ENCODE results near the gene CSF2. TPM values are rescaled to one million over a fixed set of nuclear protein-coding genes. Genes with fewer than 3 reads are reported as not detected.
"Not testable (repeated sequence)": the region's sequence is repeated elsewhere in the genome, so short reads cannot be mapped to it uniquely, and the experiment has no call there.

CSF2 gene
- total RNA-seq, 4 donors from 2014 or later = not detected

DNA sequence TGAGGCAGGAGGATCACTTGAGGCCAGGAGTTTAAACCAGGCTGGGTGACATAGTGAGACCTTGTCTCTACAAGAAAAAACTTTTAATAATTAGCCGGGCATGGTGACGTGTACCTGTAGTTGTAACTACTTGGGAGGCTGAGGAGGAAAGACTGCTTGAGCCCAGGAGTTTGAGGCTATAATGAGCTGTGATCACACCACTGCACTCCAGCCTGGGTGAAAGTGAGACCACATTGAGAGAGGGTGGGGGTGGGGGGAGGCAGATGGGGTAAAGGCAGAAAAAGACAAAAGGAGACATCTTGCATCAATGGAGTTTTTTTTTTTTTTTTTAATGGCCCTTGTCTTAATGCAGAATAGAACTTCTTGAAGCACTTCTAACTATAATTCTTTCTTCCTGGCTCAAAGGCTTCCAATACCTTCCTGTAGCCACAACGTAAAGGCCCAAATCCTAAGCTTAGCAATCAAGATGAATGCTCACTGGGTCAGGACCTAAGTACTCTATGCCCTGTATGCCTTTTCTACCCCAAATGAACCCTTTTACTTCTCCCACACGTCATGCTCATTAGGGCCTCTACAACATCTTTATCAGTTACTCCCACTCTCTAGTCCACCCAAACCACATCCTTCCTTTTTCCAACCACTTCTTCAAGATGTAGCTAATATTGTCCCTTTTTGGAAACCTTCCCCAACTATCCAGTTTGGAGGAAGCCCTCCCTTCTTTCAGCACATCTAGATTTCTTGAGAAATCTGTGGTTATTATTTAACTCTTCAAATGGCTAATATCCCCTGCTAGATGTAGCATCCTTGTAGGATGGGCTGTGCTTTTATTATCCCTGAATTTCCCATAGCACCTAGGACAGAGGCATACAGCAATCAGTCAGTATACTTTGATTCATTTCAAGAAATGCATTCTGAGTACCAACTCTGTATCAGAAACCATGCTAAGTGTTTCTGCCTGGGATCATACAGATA, 40.8 kb downstream of the CSF2 start:
- Histone ChIP-seq H3K36me3 (no peaks in the 10 kb centered on the region), H3K4me1 (no peaks in the 10 kb centered on the region), H3K9me3 (no peaks in the 10 kb centered on the region), H3K27ac (no peak overlapping the region), H3K27me3 (no peaks in the 10 kb centered on the region), H3K4me3 (no peak overlapping the region)
- 68 to 76% methylated on average over 2 to 4 of the region's 4 CpGs for WGBS, 2 donors (ENCODE audit: low coverage in 1 of 2)
- no peak for DNase-seq
- in situ Hi-C loops (cut with MboI; ENCODE audit: low pct_ligation_motif_present in 1 of 4, low pct_unique_long_range_greater_than_20kb in 1 of 4, low sequenced_read_pairs in 3 of 4) = no loop called here
- TF ChIP-seq EP300 (IDR thresholded peaks at IDR 0.05; ENCODE audit: low read depth) (no peak), POLR2A (IDR thresholded peaks at IDR 0.05) (no peak), POLR2AphosphoS5 (IDR thresholded peaks at IDR 0.05) (no peak)
- TF ChIP-seq, protein P1, sequence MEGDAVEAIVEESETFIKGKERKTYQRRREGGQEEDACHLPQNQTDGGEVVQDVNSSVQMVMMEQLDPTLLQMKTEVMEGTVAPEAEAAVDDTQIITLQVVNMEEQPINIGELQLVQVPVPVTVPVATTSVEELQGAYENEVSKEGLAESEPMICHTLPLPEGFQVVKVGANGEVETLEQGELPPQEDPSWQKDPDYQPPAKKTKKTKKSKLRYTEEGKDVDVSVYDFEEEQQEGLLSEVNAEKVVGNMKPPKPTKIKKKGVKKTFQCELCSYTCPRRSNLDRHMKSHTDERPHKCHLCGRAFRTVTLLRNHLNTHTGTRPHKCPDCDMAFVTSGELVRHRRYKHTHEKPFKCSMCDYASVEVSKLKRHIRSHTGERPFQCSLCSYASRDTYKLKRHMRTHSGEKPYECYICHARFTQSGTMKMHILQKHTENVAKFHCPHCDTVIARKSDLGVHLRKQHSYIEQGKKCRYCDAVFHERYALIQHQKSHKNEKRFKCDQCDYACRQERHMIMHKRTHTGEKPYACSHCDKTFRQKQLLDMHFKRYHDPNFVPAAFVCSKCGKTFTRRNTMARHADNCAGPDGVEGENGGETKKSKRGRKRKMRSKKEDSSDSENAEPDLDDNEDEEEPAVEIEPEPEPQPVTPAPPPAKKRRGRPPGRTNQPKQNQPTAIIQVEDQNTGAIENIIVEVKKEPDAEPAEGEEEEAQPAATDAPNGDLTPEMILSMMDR (IDR thresholded peaks at IDR 0.05) = no peak
- intact Hi-C loops (cut with DNase I; ENCODE audit: low total_unique reads) = no loop called here

DNA sequence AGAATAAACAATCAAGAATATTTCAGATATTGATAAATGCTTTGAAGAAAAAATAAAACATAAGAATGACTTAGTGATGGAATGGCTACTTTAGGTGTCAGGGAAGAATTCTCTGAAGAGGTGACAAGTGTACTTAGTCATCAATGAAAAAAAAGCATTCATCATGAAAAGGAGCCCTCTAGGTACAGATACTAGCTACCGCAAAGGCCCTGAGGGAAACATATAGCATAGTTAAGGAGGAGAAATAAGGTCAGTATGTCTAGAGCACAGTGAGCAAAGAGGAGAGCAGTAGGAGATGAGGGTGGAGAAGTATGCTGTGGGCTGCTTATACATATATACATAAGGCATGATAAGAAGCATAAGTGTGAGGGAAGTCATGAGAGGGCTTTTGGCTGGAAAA, 41.8 kb downstream of the CSF2 start:
- Histone ChIP-seq H3K9me3 (no peaks in the 10 kb centered on the region), H3K27me3 (no peaks in the 10 kb centered on the region), H3K4me1 (no peaks in the 10 kb centered on the region), H3K36me3 (no peaks in the 10 kb centered on the region), H3K4me3 (no peak overlapping the region), H3K27ac (no peak overlapping the region)
- TF ChIP-seq, protein P1 (IDR thresholded peaks at IDR 0.05) = no peak
- TF ChIP-seq POLR2A (IDR thresholded peaks at IDR 0.05) (no peak), EP300 (IDR thresholded peaks at IDR 0.05; ENCODE audit: low read depth) (no peak), POLR2AphosphoS5 (IDR thresholded peaks at IDR 0.05) (no peak)
- intact Hi-C loops (cut with DNase I; ENCODE audit: low total_unique reads) (no loop called here), in situ Hi-C loops (cut with MboI; ENCODE audit: low pct_ligation_motif_present in 1 of 4, low pct_unique_long_range_greater_than_20kb in 1 of 4, low sequenced_read_pairs in 3 of 4) (no loop called here)
- DNase-seq = no peak
- WGBS, 2 donors (ENCODE audit: low coverage in 1 of 2) = 94 to 100% methylated on average over 1 of the region's 1 CpG

GRCh38 chr5:132116072-132116471, 42.5 kb downstream of the CSF2 start:
- no peak overlapping the region for H3K4me3 ChIP-seq
- TF ChIP-seq, protein P1 (IDR thresholded peaks at IDR 0.05) = no peak
- no peaks in the 10 kb centered on the region for H3K36me3 ChIP-seq
- intact Hi-C loops (cut with DNase I; ENCODE audit: low total_unique reads) = no loop called here
- no peak overlapping the region for H3K27ac ChIP-seq
- no peaks in the 10 kb centered on the region for H3K9me3 ChIP-seq
- in situ Hi-C loops (cut with MboI; ENCODE audit: low pct_ligation_motif_present in 1 of 4, low pct_unique_long_range_greater_than_20kb in 1 of 4, low sequenced_read_pairs in 3 of 4) = no loop called here
- no peaks in the 10 kb centered on the region for H3K4me1 ChIP-seq
- no peaks in the 10 kb centered on the region for H3K27me3 ChIP-seq
- DNase-seq = no peak
- WGBS, 2 donors (ENCODE audit: low coverage in 1 of 2) = 78 to 93% methylated on average over 2 of the region's 2 CpGs

DNA sequence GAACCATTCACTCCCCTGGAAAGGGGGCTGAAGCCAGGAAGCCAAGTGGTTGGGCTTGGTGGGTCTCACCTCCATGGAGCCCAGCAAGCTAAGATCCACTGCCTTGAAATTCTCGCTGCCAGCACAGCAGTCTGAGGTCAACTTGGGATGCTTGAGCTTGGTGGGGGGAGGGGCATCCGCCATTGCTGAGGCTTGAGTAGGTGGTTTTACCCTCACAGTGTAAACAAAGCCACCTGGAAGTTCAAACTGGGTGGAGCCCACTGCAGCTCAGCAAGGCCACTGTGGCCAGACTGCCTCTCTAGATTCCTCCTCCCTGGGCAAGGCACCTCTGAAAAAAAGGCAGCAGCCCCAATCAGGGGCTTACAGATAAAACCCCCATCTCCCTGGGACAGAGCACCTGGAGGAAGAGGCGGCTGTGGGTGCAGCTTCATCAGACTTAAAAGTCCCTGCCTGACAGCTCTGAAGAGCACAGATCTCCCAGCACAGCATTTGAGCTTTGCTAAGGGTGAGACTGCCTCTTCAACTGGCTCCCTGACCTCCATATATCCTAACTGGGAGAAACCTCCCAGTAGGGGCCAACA, 43.4 kb downstream of the CSF2 start:
- intact Hi-C loops (cut with DNase I; ENCODE audit: low total_unique reads); H3K9me3 ChIP-seq; H3K27me3 ChIP-seq; H3K27ac ChIP-seq; H3K36me3 ChIP-seq; in situ Hi-C loops (cut with MboI; ENCODE audit: low pct_ligation_motif_present in 1 of 4, low pct_unique_long_range_greater_than_20kb in 1 of 4, low sequenced_read_pairs in 3 of 4); H3K4me3 ChIP-seq; H3K4me1 ChIP-seq; DNase-seq: not testable (repeated sequence)
- WGBS, 2 donors (ENCODE audit: low coverage in 1 of 2) = 63% methylated on average over 3 of the region's 3 CpGs; no CpG with 5 or more reads in 1 of the 2 donors

GRCh38 chr5:132120717-132121116, 47.1 kb downstream of the CSF2 start:
- intact Hi-C loops (cut with DNase I; ENCODE audit: low total_unique reads); H3K27ac ChIP-seq; H3K4me3 ChIP-seq; in situ Hi-C loops (cut with MboI; ENCODE audit: low pct_ligation_motif_present in 1 of 4, low pct_unique_long_range_greater_than_20kb in 1 of 4, low sequenced_read_pairs in 3 of 4); H3K4me1 ChIP-seq; H3K9me3 ChIP-seq; H3K27me3 ChIP-seq; DNase-seq; H3K36me3 ChIP-seq: not testable (repeated sequence)
- 70% methylated on average over 3 of the region's 3 CpGs for WGBS, 2 donors (ENCODE audit: low coverage in 1 of 2)

DNA sequence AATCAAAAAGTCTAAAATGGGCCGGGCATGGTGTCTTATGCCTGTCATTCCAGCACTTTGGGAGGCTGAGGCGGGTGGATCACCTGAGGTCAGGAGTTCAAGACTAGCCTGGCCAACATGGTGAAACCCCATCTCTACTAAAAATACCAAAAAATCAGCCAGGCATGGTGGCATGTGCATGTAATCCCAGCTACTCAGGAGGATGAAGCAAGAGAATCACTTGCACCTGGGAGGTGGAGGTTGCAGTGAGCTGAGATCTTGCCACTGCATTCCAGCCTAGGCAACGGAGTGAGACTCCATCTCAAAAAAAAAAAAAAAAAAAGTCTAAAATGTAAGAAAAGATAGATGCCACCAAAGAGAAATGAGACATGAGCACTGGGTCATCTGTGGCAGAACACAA, 49.4 kb downstream of the CSF2 start:
- DNase-seq; H3K27me3 ChIP-seq; H3K4me3 ChIP-seq; H3K36me3 ChIP-seq; H3K4me1 ChIP-seq; in situ Hi-C loops (cut with MboI; ENCODE audit: low pct_ligation_motif_present in 1 of 4, low pct_unique_long_range_greater_than_20kb in 1 of 4, low sequenced_read_pairs in 3 of 4); intact Hi-C loops (cut with DNase I; ENCODE audit: low total_unique reads); H3K9me3 ChIP-seq; H3K27ac ChIP-seq: not testable (repeated sequence)
- WGBS, 2 donors (ENCODE audit: low coverage in 1 of 2) = 40 to 91% methylated on average over 1 to 3 of the region's 3 CpGs

- H3K36me3 ChIP-seq; H3K4me3 ChIP-seq; in situ Hi-C loops (cut with MboI; ENCODE audit: low pct_ligation_motif_present in 1 of 4, low pct_unique_long_range_greater_than_20kb in 1 of 4, low sequenced_read_pairs in 3 of 4); H3K9me3 ChIP-seq; DNase-seq; H3K27me3 ChIP-seq; H3K4me1 ChIP-seq; intact Hi-C loops (cut with DNase I; ENCODE audit: low total_unique reads); H3K27ac ChIP-seq: not testable (repeated sequence)
- WGBS, 2 donors (ENCODE audit: low coverage in 1 of 2) = 80 to 95% methylated on average over 3 to 4 of the region's 4 CpGs
Observed at GRCh38 chr5:132123578-132123977, 50.0 kb downstream of the CSF2 start.

All from transverse colon (tissue), 4 donors.